ENCODE measurements around the gene D2HGDH.
"Not testable (repeated sequence)": the region's sequence is repeated elsewhere in the genome, so short reads cannot be mapped to it uniquely, and the experiment has no call there.

Gene D2HGDH

GRCh38 chr2:241751152-241751551 is 16.7 kb downstream of the D2HGDH start:
- FAIRE-seq, result no peak

GRCh38 chr2:241751776-241752175 is 17.3 kb downstream of the D2HGDH start:
- no peak for FAIRE-seq

GRCh38 chr2:241752253-241752652 is 17.8 kb downstream of the D2HGDH start:
- FAIRE-seq, result no peak

DNA sequence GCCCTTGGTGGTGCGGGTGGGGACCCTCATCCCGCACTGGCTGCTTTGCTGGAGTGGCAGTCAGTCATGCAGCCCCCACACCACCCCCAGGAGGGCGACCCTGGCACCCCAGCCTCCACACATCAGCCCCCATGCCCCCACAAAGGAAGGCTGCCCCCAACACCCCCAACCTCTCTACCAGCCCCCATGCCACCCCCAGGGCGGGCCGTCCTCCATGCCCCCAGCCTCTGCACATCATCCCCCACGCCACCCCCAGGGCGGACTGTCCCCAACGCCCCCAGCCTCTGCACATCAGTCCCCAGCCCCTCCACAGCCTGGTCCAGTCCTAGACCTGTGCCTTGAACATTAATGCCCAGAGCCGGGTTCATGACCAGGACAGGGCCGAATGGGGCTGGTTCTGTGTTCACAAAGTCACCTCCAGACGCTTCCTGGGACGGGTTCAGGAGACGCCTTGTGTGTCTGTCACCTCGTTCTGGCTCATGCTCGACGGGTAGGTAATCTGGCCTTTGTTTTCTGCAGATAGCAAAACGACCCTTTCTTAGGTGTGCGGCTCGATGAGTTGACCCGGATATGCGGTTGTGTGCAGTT is 18.4 kb downstream of the D2HGDH start:
- no peak for FAIRE-seq

DNA sequence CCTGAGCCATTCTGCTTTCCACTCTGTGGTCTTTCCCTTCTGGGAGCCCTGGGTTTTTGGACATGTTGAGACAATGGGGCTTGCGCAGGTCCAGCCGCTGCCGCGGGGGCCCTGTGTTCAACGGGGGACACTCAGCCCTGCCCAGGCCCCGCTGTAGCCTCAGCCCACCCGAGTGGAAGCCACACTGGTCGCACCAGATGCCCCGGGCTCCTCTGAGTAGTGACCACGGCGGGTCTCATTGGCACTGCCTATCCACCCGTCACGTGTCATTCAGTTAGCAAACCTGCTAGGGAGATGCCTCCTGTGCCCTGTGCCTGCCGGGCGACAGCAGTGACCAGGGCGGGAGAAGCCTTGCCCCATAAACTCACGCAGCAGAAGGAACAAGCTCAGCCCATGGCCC is 19.1 kb downstream of the D2HGDH start:
- no peak for FAIRE-seq

GRCh38 chr2:241754042-241754441 is 19.6 kb downstream of the D2HGDH start:
- FAIRE-seq, result no peak

DNA sequence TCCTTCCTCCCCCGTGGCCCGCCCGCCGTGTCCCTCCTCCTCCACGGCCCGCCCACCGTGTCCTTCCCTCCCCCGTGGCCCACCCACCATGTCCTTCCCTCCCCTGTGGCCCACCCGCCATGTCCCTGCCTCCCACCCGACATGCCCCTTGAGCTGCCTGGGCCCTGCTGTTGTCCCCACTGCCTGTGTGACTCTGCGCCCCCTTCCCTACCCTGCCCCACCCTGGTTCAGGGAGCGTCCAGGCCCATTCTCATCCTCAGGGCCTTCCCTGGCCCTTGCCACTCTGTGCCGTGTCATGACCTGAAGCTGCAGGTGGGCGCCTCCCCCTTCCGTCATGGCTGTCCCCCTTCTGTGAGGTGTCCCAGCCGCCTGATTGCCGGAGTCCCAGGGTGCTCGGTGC is 20.7 kb downstream of the D2HGDH start:
- no peak for FAIRE-seq

DNA sequence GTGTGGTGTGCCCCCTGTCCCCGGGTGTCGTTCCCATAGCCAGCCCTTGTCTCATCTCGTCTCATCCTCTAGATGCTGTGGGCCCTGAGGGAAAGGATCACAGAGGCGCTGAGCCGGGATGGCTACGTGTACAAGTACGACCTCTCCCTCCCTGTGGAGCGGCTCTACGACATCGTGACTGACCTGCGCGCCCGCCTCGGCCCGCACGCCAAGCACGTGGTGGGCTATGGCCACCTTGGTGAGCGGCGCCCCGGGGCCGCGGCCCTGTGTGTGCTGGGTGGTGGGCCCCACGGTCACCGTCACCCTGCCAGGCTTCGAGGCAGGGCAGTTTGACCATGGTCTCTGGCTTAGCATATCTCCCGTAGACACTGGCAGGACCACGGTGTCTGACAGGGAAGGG is 21.3 kb downstream of the D2HGDH start:
- FAIRE-seq, result no peak

DNA sequence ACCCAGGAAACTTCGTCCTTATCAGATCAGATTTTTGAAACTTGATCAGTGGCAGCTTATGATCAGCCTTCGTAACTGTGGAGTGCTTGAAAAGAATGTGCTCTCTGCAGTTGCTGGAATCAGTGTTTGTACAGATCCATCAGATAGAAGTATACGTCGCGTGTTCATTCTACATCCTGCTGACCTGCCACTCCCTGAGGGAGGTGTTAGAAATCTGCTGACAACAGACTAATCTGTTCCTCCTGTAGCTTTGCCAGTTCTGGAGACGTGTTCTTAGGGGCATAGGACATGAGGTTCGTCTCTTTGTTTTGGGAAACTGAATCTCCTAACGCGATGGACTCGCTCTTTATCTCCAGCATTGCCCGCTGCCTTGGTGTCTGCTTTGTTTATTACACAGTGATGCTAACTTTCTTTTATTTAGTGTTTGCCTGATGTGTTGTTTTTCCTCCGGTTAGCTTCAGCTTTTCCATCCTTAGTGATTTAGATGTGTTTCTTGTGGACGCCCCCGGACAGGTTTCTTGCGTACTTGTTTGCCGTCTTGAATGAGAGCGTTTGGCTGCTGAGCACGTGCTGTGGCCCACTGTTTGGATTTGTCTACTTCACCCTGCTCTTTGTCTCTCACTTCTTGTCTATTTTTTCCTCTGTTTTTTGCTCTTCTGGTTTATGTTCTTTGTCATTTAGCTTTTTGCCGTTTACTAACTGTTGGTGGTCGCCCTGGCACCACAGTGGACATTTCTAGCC is 24.8 kb downstream of the D2HGDH start:
- no peak for FAIRE-seq

DNA sequence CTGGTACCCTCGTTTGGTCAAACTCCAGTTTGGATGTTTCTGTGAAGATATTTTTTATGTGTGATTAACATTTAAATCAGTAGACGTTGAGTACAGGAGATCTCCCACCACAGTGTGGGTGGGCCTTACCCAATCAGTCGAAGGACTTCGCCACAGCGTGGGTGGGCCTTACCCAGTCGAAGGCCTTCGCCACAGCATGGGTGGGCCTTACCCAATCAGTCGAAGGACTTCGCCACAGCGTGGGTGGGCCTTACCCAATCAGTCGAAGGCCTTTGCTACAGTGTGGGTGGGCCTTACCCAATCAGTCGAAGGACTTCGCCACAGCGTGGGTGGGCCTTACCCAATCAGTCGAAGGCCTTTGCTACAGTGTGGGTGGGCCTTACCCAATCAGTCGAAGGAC is 25.5 kb downstream of the D2HGDH start:
- not testable (repeated sequence) for FAIRE-seq

GRCh38 chr2:241760301-241760771 is 25.9 kb downstream of the D2HGDH start:
- no peak for FAIRE-seq

- FAIRE-seq, result no peak
These were observed 28.0 kb downstream of the D2HGDH start for GRCh38 chr2:241762321-241762932.

- no peak for FAIRE-seq
These were observed 28.5 kb downstream of the D2HGDH start for GRCh38 chr2:241762933-241763369.

DNA sequence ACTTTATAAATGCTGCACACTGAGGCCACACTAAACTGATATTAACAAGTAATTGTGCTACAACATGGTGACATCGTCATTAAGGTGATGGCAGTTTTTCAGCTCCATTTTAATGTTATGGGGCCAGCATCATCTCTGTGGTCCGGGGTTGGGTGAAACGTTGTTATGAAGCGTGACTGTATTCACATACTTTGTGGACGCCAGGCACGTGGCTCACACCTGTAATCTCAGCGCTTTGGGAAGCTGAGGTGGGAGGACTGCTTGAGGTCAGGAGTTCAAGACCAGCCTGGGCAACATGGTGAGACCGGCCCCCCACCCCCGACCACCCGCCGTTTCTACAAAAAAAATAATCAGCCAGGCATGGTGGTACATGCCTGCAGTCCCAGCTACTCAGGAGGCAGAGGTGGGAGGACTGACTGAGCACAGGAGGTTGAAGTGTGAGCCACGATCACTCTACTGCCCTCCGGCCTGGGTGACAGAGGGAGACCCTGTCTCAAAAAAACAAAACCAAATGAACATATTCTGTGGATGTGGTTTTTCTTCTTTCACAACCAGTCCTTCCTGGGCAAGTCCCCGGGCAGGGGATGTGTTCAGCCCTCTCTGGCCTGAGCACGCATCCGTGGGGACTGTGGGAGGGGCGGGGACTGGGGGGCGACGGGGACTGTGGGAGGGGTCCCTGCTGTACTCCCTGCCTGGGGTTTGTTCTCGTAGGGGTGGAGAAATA is 29.3 kb downstream of the D2HGDH start:
- no peak for FAIRE-seq

DNA sequence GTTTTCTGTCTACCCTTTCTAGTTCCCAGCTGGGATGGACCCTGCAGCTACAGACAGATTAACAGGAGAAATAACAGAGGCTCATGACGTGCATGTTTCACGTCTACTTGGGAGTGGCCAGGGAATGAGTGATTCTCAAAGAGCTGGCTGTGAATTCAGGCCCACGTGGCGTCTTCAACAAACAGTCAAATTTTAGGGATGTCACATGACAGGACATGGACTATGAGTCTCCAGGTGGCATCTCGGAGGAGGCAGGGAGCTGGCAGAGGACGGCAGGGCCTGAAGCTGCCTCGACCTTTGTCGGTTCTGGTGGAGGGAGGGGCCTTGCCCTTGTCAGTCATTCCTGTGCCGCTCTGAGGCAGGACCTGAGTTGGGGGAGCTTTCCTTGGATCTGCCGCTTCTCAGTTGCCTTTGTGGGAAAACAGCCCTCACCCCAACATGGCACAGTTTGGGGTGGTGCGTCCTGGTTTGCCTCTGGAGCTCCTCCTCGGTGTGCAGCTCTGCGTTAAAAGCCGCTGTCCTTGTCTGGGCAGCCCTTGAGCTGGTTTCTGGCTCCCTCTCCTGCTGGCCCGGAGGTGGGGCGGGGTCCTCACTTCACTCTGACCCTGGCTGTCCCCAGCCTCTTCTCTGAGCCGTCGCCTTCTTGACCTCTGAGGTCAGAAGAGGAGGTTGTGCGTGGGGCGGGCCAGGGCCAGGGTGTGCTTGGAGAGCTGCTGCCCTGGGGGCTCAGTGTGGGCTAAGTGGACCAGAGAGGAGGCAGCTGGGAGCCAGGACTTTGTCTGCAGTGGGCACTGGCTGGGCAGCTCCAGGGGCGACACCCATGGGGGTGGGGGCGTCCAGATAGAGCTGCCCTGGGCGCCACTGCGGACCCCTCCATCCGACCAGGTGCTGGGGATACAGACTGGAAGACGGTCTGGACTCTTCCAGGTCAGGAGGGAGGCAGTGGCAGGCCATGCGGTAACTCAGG is 30.1 kb downstream of the D2HGDH start:
- FAIRE-seq, result no peak

DNA sequence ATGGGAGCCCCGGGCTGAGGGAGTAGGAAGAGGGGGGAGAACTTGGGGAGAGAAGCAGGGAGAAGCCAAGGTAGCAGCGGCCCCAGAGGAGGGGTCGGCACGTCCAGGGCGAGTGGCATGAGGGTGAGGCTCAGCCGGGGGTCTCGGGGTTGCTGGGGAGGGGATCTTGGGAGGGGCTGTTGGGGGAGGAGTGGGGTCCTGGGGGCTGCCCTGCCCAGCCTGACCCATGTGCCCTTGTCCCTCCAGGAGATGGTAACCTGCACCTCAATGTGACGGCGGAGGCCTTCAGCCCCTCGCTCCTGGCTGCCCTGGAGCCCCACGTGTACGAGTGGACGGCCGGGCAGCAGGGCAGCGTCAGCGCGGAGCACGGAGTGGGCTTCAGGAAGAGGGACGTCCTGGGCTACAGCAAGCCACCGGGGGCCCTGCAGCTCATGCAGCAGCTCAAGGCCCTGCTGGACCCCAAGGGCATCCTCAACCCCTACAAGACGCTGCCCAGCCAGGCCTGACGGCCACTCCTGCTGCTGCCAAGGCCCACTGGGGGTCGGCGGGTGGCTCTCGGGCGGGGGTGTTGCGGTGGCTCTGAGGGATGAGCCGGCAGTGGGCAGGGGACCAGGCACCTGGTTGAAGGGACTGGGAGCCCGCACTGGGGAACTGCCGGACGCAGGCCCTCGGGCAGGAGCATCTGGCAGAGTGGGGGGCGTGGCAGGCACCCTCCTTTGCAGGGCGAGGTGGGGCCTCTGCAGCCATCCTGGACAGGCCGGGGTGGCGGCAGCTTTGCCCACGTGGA is 33.2 kb downstream of the D2HGDH start:
- FAIRE-seq, result no peak

- FAIRE-seq, result no peak
These were observed 33.9 kb downstream of the D2HGDH start for GRCh38 chr2:241768251-241768711.

- FAIRE-seq, result no peak
These were observed 34.4 kb downstream of the D2HGDH start for GRCh38 chr2:241768850-241769249.

DNA sequence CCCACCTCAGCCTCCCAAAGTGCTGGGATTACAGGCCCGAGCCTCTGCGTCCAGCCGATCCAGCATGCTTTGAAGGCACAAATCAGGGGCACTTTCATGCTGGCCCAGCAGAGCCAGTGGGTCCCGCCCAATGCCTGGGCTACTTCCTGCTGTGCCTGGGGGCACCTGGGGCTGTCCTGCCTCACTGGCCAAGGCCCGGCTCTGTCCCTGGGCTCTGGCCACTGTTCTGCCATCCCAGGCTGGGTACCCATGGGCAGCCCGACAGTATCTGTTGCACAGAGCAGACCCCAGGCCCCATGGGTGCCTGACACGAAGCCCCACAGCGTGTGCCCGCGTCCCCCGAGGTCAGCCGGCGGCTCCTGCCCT is 35.4 kb downstream of the D2HGDH start:
- no peak for FAIRE-seq

DNA sequence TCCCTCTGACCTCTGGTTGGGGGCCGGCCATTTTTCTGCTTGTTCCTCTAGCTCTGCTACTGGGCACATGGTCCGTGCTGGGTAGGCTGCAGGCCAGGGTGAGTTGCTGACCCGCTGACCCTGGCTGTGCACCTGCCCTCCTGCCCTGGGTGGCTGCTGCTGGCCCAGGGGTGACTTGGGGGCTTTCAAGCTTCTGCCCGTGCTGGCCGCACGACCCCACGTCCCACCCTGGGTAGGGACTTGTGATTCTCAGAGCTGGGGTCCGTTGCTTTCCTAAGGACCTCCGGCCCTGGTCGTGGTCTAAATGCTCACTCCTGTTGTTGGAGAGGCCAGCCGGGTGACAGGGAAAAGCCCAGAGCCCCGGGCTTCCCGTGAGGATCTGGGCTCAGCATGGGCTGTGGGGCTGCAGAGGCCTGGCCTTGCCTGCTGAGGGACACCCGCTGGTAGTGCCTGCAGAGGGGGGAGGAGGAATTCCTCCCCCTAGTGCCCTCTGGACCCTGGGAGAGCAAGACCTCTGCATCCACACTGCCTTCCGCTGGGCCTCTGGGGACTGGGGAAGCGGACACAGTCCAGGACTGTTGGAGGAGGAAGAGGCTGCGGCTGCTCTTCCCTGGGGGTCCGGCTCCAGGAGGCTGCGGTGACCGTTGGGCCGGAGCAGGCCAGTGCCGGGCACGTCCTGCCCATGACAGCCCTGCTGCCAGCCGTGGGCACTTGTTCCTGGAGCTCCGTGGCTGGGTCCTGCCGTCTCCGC is 35.9 kb downstream of the D2HGDH start:
- no peak for FAIRE-seq

- FAIRE-seq, result no peak
These were observed 36.5 kb downstream of the D2HGDH start for GRCh38 chr2:241770936-241771285.
